A549 (cell line): ENCODE data around the gene CAV2.

ENCODE experiments used
- CEBPB ChIP-seq, 2 experiments: fragments of >200 bp in 1 of 2; sonication (Bioruptor Twin) in 1 of 2; formaldehyde crosslinking in 1 of 2; IDR thresholded peaks; 2 replicates each; pipeline ENCODE4 v1.6.1; 2012 to 2016
- CTCF ChIP-seq: fragments of >200 bp; sonication (Bioruptor Twin); formaldehyde crosslinking; IDR thresholded peaks from 3 replicates; pipeline ENCODE4 v1.5.1; 2016
- FOSL2 ChIP-seq, 2 experiments: fragments of 450-650 bp in 1 of 2; fragments of >200 bp in 1 of 2; sonication (Bioruptor Twin) in 1 of 2; formaldehyde crosslinking; IDR thresholded peaks; 2 replicates each; pipeline versions ENCODE4 v1.5.0 to v1.6.1; 2016 to 2020; ENCODE audit warnings: mild to moderate bottlenecking in 1 of 2, moderate library complexity in 1 of 2
- KDM1A ChIP-seq: fragments of 200-600 bp; sonication (generic); IDR thresholded peaks from 2 replicates; pipeline ENCODE4 v1.6.1; 2016; ENCODE audit warnings: low read depth, mild to moderate bottlenecking
- MAFK ChIP-seq: fragments of 450-650 bp; IDR thresholded peaks from 2 replicates; pipeline ENCODE4 v1.6.1; 2014; ENCODE audit not compliant: partially characterized antibody
- POLR2A ChIP-seq: IDR thresholded peaks from 2 replicates; pipeline ENCODE4 v1.6.1; 2012; ENCODE audit warnings: mild to moderate bottlenecking, low read length
- RAD21 ChIP-seq, 2 experiments: fragments of >200 bp in 1 of 2; sonication (Bioruptor Twin) in 1 of 2; formaldehyde crosslinking in 1 of 2; IDR thresholded peaks in 1 of 2; conservative IDR thresholded peaks in 1 of 2; 2 replicates in 1 of 2; 3 replicates in 1 of 2; pipeline ENCODE4 v1.6.1; 2012 to 2018; ENCODE audit warnings: inconsistent platforms in 1 of 2
- RCOR1 ChIP-seq: fragments of 150-350 bp; IDR thresholded peaks from 2 replicates; pipeline ENCODE4 v1.6.1; 2014; ENCODE audit warnings: antibody characterized with exemption, low read length, low read depth

GRCh38 chr7:116546916-116547315 is 47.4 kb downstream of the CAV2 start:
- TF ChIP-seq FOSL2 (IDR thresholded peaks at IDR 0.05) (no peak), FOSL2 (CRISPR knock-in tag; IDR thresholded peaks at IDR 0.05) (no peak), POLR2A (no peak), RAD21 (conservative IDR thresholded peaks at IDR 0.05 in 1 of 2, IDR thresholded peaks at IDR 0.05 in 1 of 2) (no peak), CTCF (no peak), RCOR1 (no peak), KDM1A (no peak), CEBPB (IDR thresholded peaks at IDR 0.05) (no peak), MAFK (no peak)
